Glutamatergic neuron (in vitro differentiated cells): ENCODE measurements around the gene SF3B4. TPM values are rescaled to one million over a fixed set of nuclear protein-coding genes. Genes with fewer than 3 reads are reported as not detected.

Experiments used
- DNase-seq: peaks from one replicate; pipeline ENCODE4 v3.0.0; 2022
- H3K27ac Mint-ChIP-seq: one replicate; pipeline ENCODE4 v1.8.0; 2020; ENCODE audit warnings: mild to moderate bottlenecking, mixed read lengths, inconsistent platforms; ENCODE audit not compliant: unreplicated experiment
- H3K27me3 Mint-ChIP-seq: one replicate; pipeline ENCODE4 v1.8.0; 2020; ENCODE audit warnings: mild to moderate bottlenecking, moderate library complexity, mixed read lengths, inconsistent platforms; ENCODE audit not compliant: unreplicated experiment
- H3K36me3 Mint-ChIP-seq: one replicate; pipeline ENCODE4 v1.8.0; 2020; ENCODE audit warnings: mild to moderate bottlenecking, mixed read lengths, inconsistent platforms; ENCODE audit not compliant: unreplicated experiment
- H3K4me1 Mint-ChIP-seq: one replicate; pipeline ENCODE4 v1.8.0; 2020; ENCODE audit warnings: mild to moderate bottlenecking, low read depth, mixed read lengths, inconsistent platforms; ENCODE audit not compliant: unreplicated experiment
- H3K4me3 Mint-ChIP-seq: one replicate; pipeline ENCODE4 v1.8.0; 2020; ENCODE audit warnings: mild to moderate bottlenecking, mixed read lengths, inconsistent platforms; ENCODE audit not compliant: unreplicated experiment
- H3K9me3 Mint-ChIP-seq: one replicate; pipeline ENCODE4 v1.8.0; 2020; ENCODE audit warnings: mild to moderate bottlenecking, moderate library complexity, mixed read lengths, inconsistent platforms; ENCODE audit not compliant: unreplicated experiment
- CTCF ChIP-seq: fragments of 200-600 bp; sonication (generic); IDR thresholded peaks from one replicate; pipeline ENCODE4 v1.5.0; 2021; ENCODE audit not compliant: partially characterized antibody, unreplicated experiment
- total RNA-seq: library from RNA; stranded (reverse); fragmentation: NEBNext Ultra II Directional; extraction: Animal tissue kit (Norgen Biotek cat#: 25700); gene quantifications from one replicate; pipeline ENCODE4 v1.2.1, GENCODE V29; 2021; ENCODE audit not compliant: unreplicated experiment

Gene SF3B4
- total RNA-seq, 1 donor from 2014 or later = 47.3 TPM

GRCh38 chr1:149967041-149967440 lies 39.4 kb upstream of the SF3B4 start:
- TF ChIP-seq CTCF = no peak
- no peak for DNase-seq
- H3K27ac Mint-ChIP-seq = no peak overlapping the region

DNA sequence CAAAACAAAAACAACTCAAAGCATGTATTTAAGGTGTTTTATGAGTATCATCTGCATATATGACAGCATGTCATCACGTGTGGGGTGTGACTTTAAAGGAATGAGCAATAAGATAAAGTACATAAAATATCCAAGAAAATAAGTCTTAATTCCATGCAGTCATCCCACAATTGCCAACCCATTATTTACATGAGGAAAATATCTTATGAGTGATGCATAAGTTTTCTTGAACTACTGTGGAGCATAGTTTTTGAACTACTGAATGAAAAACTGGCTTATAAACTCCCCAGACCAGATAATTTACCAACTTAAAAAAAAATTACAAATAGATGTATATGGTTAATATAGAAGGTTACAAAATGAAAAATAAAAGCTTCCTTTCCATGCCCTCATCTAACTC lies 38.8 kb upstream of the SF3B4 start:
- Mint-ChIP-seq H3K27ac (no peak overlapping the region), H3K4me1 (peaks cover 7% of the 10 kb centered on the region), H3K4me3 (no peak overlapping the region), H3K27me3 (no peaks in the 10 kb centered on the region), H3K36me3 (no peaks in the 10 kb centered on the region), H3K9me3 (no peaks in the 10 kb centered on the region)
- TF ChIP-seq CTCF = no peak
- no peak for DNase-seq

More at GRCh38 chr1:149967041-149967440, 39.4 kb upstream of the SF3B4 start:
- Mint-ChIP-seq H3K36me3 (no peaks in the 10 kb centered on the region), H3K4me3 (no peak overlapping the region), H3K4me1 (peaks cover 7% of the 10 kb centered on the region), H3K9me3 (no peaks in the 10 kb centered on the region), H3K27me3 (no peaks in the 10 kb centered on the region)

- TF ChIP-seq CTCF = no peak
- H3K4me1 Mint-ChIP-seq = peaks cover 7% of the 10 kb centered on the region
- H3K9me3 Mint-ChIP-seq = no peaks in the 10 kb centered on the region
- H3K4me3 Mint-ChIP-seq = no peak overlapping the region
- H3K27ac Mint-ChIP-seq = no peak overlapping the region
- no peak for DNase-seq
- H3K36me3 Mint-ChIP-seq = no peaks in the 10 kb centered on the region
- no peaks in the 10 kb centered on the region for H3K27me3 Mint-ChIP-seq
Observed at GRCh38 chr1:149965440-149965839, 37.8 kb upstream of the SF3B4 start.

DNA sequence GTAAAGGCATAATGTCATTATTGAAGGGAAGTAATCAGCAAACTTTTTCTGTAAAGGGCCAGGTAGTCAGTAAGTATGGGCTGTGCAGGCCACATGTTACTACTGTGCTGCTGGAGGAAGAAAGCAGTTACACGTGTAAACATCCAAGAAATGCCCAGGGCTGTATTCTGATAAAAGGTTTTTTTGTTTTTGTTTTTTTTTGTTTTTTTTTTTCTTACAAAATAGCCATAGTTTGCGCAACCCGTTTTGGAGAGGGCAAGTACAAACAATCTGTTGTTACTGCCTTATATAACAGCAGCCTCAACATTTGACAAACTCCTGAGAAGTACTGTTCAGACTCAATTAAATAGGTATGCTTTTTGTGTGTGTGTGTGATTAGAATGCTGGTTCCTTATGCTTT lies 35.8 kb upstream of the SF3B4 start:
- Mint-ChIP-seq H3K27me3 (no peaks in the 10 kb centered on the region), H3K4me3 (no peak overlapping the region), H3K27ac (no peak overlapping the region), H3K36me3 (peaks cover 10% of the 10 kb centered on the region), H3K4me1 (peaks cover 7% of the 10 kb centered on the region), H3K9me3 (peaks cover 4% of the 10 kb centered on the region)
- TF ChIP-seq CTCF = no peak
- DNase-seq = no peak

GRCh38 chr1:149962736-149963135 lies 35.1 kb upstream of the SF3B4 start:
- peaks cover 15% of the 10 kb centered on the region for H3K36me3 Mint-ChIP-seq
- no peak for TF ChIP-seq CTCF
- peaks cover 4% of the 10 kb centered on the region for H3K9me3 Mint-ChIP-seq
- H3K4me3 Mint-ChIP-seq = no peak overlapping the region
- no peak overlapping the region for H3K27ac Mint-ChIP-seq
- H3K4me1 Mint-ChIP-seq = peaks cover 7% of the 10 kb centered on the region
- no peaks in the 10 kb centered on the region for H3K27me3 Mint-ChIP-seq
- DNase-seq = no peak
